ENCODE data around the gene LZTR1. TPM values are rescaled to one million over a fixed set of nuclear protein-coding genes. Genes with fewer than 3 reads are reported as not detected.
"Not testable (repeated sequence)": the region's sequence is repeated elsewhere in the genome, so short reads cannot be mapped to it uniquely, and the experiment has no call there.

Gene LZTR1
- polyA plus RNA-seq, 1 donor from 2014 or later, result 11.9 TPM

GRCh38 chr22:21029486-21030025 is 47.5 kb downstream of the LZTR1 start:
- H3K27me3 Mint-ChIP-seq, result peaks cover 19% of the 10 kb centered on the region
- H3K36me3 Mint-ChIP-seq, result no peaks in the 10 kb centered on the region
- H3K9me3 Mint-ChIP-seq, result peaks cover 0 to 2% (median 0%) of the 10 kb centered on the region in 3 donors
- no peak overlapping the region for H3K27ac Mint-ChIP-seq
- H3K4me1 Mint-ChIP-seq, result peaks cover 0 to 6% (median 3%) of the 10 kb centered on the region in 3 donors
- H3K4me3 Mint-ChIP-seq, result no peak overlapping the region

GRCh38 chr22:21030032-21030431 is 47.9 kb downstream of the LZTR1 start:
- Mint-ChIP-seq H3K27ac (no peak overlapping the region), H3K9me3 (peaks cover 0 to 2% (median 0%) of the 10 kb centered on the region in 3 donors), H3K27me3 (peaks cover 21% of the 10 kb centered on the region), H3K36me3 (no peaks in the 10 kb centered on the region), H3K4me3 (no peak overlapping the region), H3K4me1 (peaks cover 0 to 5% (median 3%) of the 10 kb centered on the region in 3 donors)

- no peaks in the 10 kb centered on the region for H3K4me1 Mint-ChIP-seq
- no peaks in the 10 kb centered on the region for H3K36me3 Mint-ChIP-seq
- H3K4me3 Mint-ChIP-seq, result peak overlapping the region in 1 of 4 donors; percentile 74
- H3K27me3 Mint-ChIP-seq, result peaks cover 22% of the 10 kb centered on the region
- no peak overlapping the region for H3K27ac Mint-ChIP-seq
- no peaks in the 10 kb centered on the region for H3K9me3 Mint-ChIP-seq
Measured at GRCh38 chr22:21030621-21031544, 48.8 kb downstream of the LZTR1 start.

GRCh38 chr22:21031545-21032036 is 49.5 kb downstream of the LZTR1 start:
- Mint-ChIP-seq H3K4me3 (no peak overlapping the region), H3K9me3 (no peaks in the 10 kb centered on the region)

DNA sequence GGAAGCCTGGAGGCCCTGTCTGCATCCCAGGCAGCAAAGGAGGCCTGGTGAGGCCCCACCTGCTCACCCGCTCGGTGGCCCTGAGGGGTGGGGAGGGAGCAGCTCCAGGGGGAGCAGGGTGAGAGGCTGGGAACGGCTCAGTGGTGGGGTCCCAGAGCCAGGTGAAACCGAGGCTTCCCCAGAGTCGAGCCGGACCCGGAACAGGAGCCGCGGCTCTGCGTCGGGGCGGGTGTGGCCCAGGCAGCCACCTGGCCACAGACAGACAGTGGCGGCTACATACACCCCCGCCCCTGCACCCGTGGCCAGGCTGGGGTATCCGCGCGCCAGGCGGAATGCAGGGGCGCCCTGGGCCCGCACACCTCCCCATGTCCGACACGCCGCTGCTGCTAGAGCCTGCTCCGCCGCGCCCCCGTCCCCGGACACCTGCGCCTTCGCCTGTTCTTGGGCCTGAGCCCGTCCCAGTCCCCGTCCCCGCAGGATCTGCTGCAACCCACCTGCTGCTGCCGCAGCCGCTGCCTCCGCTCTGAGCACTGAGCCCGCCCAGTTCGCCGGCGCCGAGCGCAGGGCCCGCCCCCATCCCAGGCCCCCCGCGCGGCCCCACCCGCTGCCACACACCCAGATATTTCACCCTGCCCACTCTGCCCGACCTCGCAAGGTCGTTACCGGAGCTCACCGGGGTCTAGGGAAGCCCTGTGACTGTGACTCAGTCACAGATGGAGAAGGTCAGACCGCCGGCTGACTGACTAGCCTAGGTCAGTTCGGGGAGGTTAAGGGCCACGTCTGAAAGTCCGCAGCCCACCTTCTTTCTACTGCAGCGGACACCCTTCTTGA is 50.2 kb downstream of the LZTR1 start, which contains the start of gene SLC7A4:
Gene SLC7A4 (minus strand): TSS at position 525 of the 831 bp plus-strand sequence. CDS start 749 bp downstream, outside the sequence.
- H3K4me3 Mint-ChIP-seq, result no peak within 1 kb of the TSS
- H3K27me3 Mint-ChIP-seq, result peaks cover 24% of the 10 kb centered on the region
- no peaks in the 10 kb centered on the region for H3K36me3 Mint-ChIP-seq
- no peak within 1 kb of the TSS for H3K27ac Mint-ChIP-seq
- H3K4me1 Mint-ChIP-seq, result peaks cover 0 to 2% (median 0%) of the 10 kb centered on the region in 3 donors
- H3K9me3 Mint-ChIP-seq, result no peaks in the 10 kb centered on the region

More at GRCh38 chr22:21031545-21032036, 49.5 kb downstream of the LZTR1 start:
- H3K27me3 Mint-ChIP-seq, result peaks cover 22% of the 10 kb centered on the region
- no peak overlapping the region for H3K27ac Mint-ChIP-seq
- H3K36me3 Mint-ChIP-seq, result no peaks in the 10 kb centered on the region
- peaks cover 0 to 2% (median 0%) of the 10 kb centered on the region in 3 donors for H3K4me1 Mint-ChIP-seq

DNA sequence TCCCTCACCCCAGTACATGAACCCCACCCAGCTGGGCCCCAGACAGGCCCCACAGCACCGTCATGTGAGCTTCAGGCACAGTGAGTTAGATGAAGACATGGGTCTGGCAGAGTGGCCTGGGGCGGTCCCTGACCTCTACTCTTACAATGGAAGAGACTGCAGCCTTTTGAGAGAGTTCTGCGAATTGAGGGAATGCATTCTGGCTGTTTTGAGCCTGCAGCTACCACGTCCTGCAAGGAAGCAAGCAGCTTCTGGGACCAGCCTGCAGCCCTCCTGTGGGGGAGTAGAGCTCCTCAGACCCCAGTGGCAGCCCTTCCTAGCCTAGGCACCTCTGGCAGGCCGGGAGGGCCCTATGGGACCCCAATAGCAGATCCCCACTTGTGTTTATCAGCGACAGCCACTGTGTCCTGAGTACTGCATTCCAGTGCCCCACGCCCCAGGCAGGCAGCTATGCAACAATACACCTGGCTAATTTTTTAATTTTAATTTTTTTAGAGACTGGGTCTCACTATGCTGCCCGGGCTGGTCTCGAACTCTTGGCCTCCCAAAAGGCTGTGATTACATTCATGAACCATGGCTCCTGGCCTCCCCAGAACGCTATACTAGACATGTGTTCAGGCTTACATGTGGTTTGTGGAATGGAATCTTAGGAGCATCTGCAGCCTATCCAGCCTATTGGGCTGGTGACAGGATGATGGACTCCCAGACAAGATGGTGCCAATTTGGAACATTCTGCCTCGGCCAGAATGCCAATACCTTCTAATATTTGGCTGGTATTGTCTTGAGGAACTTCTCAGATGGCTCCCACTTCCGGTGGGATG is 51.0 kb downstream of the LZTR1 start:
- Mint-ChIP-seq H3K4me1 (peaks cover 0 to 2% (median 0%) of the 10 kb centered on the region in 3 donors), H3K36me3 (no peaks in the 10 kb centered on the region), H3K27ac (no peak overlapping the region), H3K27me3 (peaks cover 24% of the 10 kb centered on the region), H3K9me3 (no peaks in the 10 kb centered on the region), H3K4me3 (no peak overlapping the region)

GRCh38 chr22:21033895-21034294 is 51.8 kb downstream of the LZTR1 start:
- Mint-ChIP-seq H3K27me3 (peaks cover 29% of the 10 kb centered on the region), H3K9me3 (no peaks in the 10 kb centered on the region), H3K4me1 (peaks cover 0 to 2% (median 0%) of the 10 kb centered on the region in 3 donors), H3K27ac (no peak overlapping the region), H3K4me3 (no peak overlapping the region), H3K36me3 (no peaks in the 10 kb centered on the region)

- H3K27me3 Mint-ChIP-seq, result peaks cover 23% of the 10 kb centered on the region
- no peak overlapping the region for H3K27ac Mint-ChIP-seq
- H3K9me3 Mint-ChIP-seq, result no peaks in the 10 kb centered on the region
- H3K4me1 Mint-ChIP-seq, result peaks cover 0 to 2% (median 0%) of the 10 kb centered on the region in 3 donors
- H3K36me3 Mint-ChIP-seq, result no peaks in the 10 kb centered on the region
- H3K4me3 Mint-ChIP-seq, result no peak overlapping the region
Measured at GRCh38 chr22:21034989-21035388, 52.9 kb downstream of the LZTR1 start.

- H3K27me3 Mint-ChIP-seq, result peaks cover 12% of the 10 kb centered on the region
- H3K27ac Mint-ChIP-seq, result no peak overlapping the region
- no peak overlapping the region for H3K4me3 Mint-ChIP-seq
- no peaks in the 10 kb centered on the region for H3K9me3 Mint-ChIP-seq
- no peaks in the 10 kb centered on the region for H3K36me3 Mint-ChIP-seq
- H3K4me1 Mint-ChIP-seq, result peaks cover under 1 to 5% (median 2%) of the 10 kb centered on the region in 3 donors
Measured at GRCh38 chr22:21038405-21038804, 56.3 kb downstream of the LZTR1 start.

DNA sequence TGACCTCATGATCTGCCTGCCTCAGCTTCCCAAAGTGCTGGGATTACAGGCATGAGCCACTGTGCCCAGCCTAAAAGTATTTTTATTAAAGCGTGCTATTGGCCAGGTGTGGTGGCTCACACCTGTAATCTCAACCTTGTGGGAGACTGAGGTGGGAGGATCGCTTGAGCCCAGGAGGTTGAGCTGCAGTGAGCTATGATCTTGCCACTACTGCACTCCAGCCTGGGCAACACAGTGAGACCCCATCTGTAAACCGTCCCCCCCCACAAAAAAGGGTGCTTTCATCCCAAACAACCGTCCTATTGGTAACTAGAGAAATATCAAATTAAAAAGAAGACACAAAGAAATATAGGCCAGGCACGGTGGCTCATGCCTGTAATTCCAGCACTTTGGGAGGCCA is 57.1 kb downstream of the LZTR1 start:
- not testable (repeated sequence) for H3K4me3 Mint-ChIP-seq, H3K9me3 Mint-ChIP-seq, H3K36me3 Mint-ChIP-seq, H3K27ac Mint-ChIP-seq, H3K4me1 Mint-ChIP-seq
- peaks cover 15% of the 10 kb centered on the region for H3K27me3 Mint-ChIP-seq

- Mint-ChIP-seq H3K27me3 (peaks cover 20% of the 10 kb centered on the region), H3K36me3 (no peaks in the 10 kb centered on the region), H3K9me3 (no peaks in the 10 kb centered on the region), H3K4me3 (no peak overlapping the region), H3K4me1 (peaks cover 12 to 20% (median 12%) of the 10 kb centered on the region in 3 donors), H3K27ac (no peak overlapping the region)
Measured at GRCh38 chr22:21041937-21042336, 59.8 kb downstream of the LZTR1 start.

- H3K27me3 Mint-ChIP-seq, result peaks cover 17% of the 10 kb centered on the region
- H3K4me3 Mint-ChIP-seq, result peak overlapping the region in 3 of 4 donors; percentile 8 to 85 (median 14)
- H3K27ac Mint-ChIP-seq, result no peak overlapping the region
- H3K4me1 Mint-ChIP-seq, result peaks cover 12 to 20% (median 12%) of the 10 kb centered on the region in 3 donors
- H3K36me3 Mint-ChIP-seq, result no peaks in the 10 kb centered on the region
- H3K9me3 Mint-ChIP-seq, result no peaks in the 10 kb centered on the region
Measured at GRCh38 chr22:21042978-21043859, 61.1 kb downstream of the LZTR1 start.

DNA sequence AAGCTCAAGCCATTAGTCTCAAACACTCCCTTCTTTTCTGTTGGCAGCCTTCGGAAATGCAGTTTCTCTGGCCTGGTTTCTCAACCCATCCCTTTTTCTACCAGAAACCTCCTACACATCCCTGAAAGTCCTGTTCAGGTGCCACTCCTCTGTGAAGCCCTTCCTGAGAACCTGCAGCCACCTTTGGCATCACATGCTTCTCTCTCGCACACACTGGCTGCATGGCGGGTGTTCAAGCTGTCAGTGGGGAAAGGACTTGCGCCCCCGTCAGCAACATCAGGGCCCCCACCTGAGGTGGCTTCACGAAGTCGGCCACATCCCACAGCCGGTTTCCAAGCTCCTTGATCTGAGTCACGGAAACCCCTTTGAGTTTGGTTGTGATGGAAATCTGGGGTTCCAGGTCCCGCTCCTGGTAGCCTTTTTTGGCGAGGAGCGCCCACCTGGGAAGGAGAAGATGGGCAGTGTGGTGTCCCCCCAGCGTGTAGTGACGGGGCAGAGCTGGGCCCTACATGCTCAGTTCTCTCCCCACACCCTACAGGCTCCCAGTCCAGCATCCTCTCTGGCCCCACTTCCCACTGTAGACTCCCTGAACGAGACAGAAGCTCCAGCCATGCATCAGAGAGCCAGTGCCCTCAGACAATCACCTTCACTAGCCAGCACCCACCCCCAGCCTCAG is 61.9 kb downstream of the LZTR1 start:
- H3K27me3 Mint-ChIP-seq, result peaks cover 13% of the 10 kb centered on the region
- H3K4me3 Mint-ChIP-seq, result peak overlapping the region in 2 of 4 donors; percentile 8 to 37
- no peaks in the 10 kb centered on the region for H3K36me3 Mint-ChIP-seq
- H3K4me1 Mint-ChIP-seq, result peaks cover 12 to 20% (median 12%) of the 10 kb centered on the region in 3 donors
- no peak overlapping the region for H3K27ac Mint-ChIP-seq
- no peaks in the 10 kb centered on the region for H3K9me3 Mint-ChIP-seq

Measured in IgD-negative memory B cell (primary cell).